PC-9 (cell line): Measurements from ENCODE around the gene MYLK. TPM values are rescaled to one million over a fixed set of nuclear protein-coding genes. Genes with fewer than 3 reads are reported as not detected.
A peak's percentile ranks its signal among the peaks of the same experiment; 100 is the strongest.
"Not testable (repeated sequence)": the region's sequence is repeated elsewhere in the genome, so short reads cannot be mapped to it uniquely, and the experiment has no call there.

Experiments
- BruUV-seq: library from RNA; stranded (reverse); fragments of 400-500 nt; replicated peaks from 2 replicates; lab custom pipeline; 2021; lab: Mats Ljungman, UMichigan
- CTCF ChIA-PET: fragments of 300-600 bp; sonication (Branson Sonifier 250); formaldehyde crosslinking; loops from one replicate; lab custom pipeline; 2022; ENCODE audit warnings: antibody characterized with exemption; lab: Charles Lee
- POLR2A ChIA-PET: fragments of 300-600 bp; sonication (Branson Sonifier 250); formaldehyde crosslinking; loops from one replicate; lab custom pipeline; 2022; ENCODE audit warnings: antibody characterized with exemption; ENCODE audit not compliant: unreplicated experiment; lab: Charles Lee
- DNase-seq, 2 experiments: peaks; one replicate each; pipeline versions ENCODE4 v3.0.0 to v3.0.0-alpha.2; 2015 to 2022; ENCODE audit warnings: mixed read lengths in 1 of 2
- H2AFZ ChIP-seq: fragments of 200-600 bp; sonication (generic); 2 replicates; pipeline ENCODE4 v1.8.1; 2017; ENCODE audit warnings: antibody characterized with exemption
- H3F3A ChIP-seq: fragments of 200-600 bp; sonication (generic); 2 replicates; pipeline ENCODE4 v1.8.1; 2017; ENCODE audit warnings: antibody characterized with exemption, mild to moderate bottlenecking, low read depth; ENCODE audit not compliant: insufficient read depth
- H3K27ac ChIP-seq: fragments of 200-600 bp; sonication (generic); 2 replicates; pipeline ENCODE4 v1.6.1; 2016; ENCODE audit warnings: mixed run types
- H3K27me3 ChIP-seq: fragments of 200-600 bp; sonication (generic); 2 replicates; pipeline ENCODE4 v1.6.1; 2016; ENCODE audit warnings: low read depth, mixed run types; ENCODE audit not compliant: insufficient read depth
- H3K36me3 ChIP-seq: fragments of 200-600 bp; sonication (generic); 2 replicates; pipeline ENCODE4 v1.6.1; 2016; ENCODE audit warnings: low read depth, mixed run types
- H3K4me1 ChIP-seq: fragments of 200-600 bp; sonication (generic); replicated peaks from 2 replicates; pipeline ENCODE4 v1.6.1; 2016; ENCODE audit warnings: mixed run types; ENCODE audit not compliant: insufficient read depth
- H3K4me2 ChIP-seq: fragments of 200-600 bp; sonication (generic); 2 replicates; pipeline ENCODE4 v1.6.1; 2017; ENCODE audit warnings: mixed run types
- H3K4me3 ChIP-seq: fragments of 200-600 bp; sonication (generic); 2 replicates; pipeline ENCODE4 v1.6.1; 2016; ENCODE audit warnings: mixed run types
- H3K79me2 ChIP-seq: fragments of 200-600 bp; sonication (generic); 2 replicates; pipeline ENCODE4 v1.6.1; 2017; ENCODE audit warnings: low read depth, mixed run types
- H3K9me2 ChIP-seq: fragments of 200-600 bp; sonication (generic); 2 replicates; pipeline ENCODE4 v1.8.1; 2017; ENCODE audit warnings: mild to moderate bottlenecking; ENCODE audit not compliant: insufficient read depth
- H3K9me3 ChIP-seq: fragments of 200-600 bp; sonication (generic); 2 replicates; pipeline ENCODE4 v1.8.1; 2016; ENCODE audit warnings: low read depth; ENCODE audit not compliant: insufficient read depth
- H4K20me1 ChIP-seq: fragments of 200-600 bp; sonication (generic); 2 replicates; pipeline ENCODE4 v1.8.1; 2017; ENCODE audit not compliant: insufficient read depth
- EZH2 ChIP-seq: fragments of 200-600 bp; sonication (generic); IDR thresholded peaks from 2 replicates; pipeline ENCODE4 v1.8.0; 2017; ENCODE audit warnings: antibody characterized with exemption, low read depth
- intact Hi-C: fragments of 100-400 bp; cut with micrococcal nuclease; formaldehyde crosslinking; loops from one replicate; pipeline ENCODE4 v1.10.0; 2022; ENCODE audit not compliant: unreplicated experiment
- total RNA-seq: library from RNA; stranded (reverse); gene quantifications from 2 replicates; pipeline ENCODE4 v1.2.3, GENCODE V29; 2021
- TF ChIP-seq, protein P1 (sequence below): fragments of 200-600 bp; sonication (generic); conservative IDR thresholded peaks from 2 replicates; pipeline ENCODE4 v1.6.1; 2017; ENCODE audit warnings: mixed run types, antibody characterized with exemption, mild to moderate bottlenecking, moderate library complexity

MYLK gene
- total RNA-seq, 1 experiment from 2014 or later = 0.72 TPM

- Histone ChIP-seq H3F3A (peaks cover 22% of the 10 kb centered on the region; the same call in 1 of the 2 replicates), H3K27ac (peak overlapping the region; percentile 89), H3K79me2 (no peaks in the 10 kb centered on the region), H3K4me2 (peak overlapping the region; percentile 64), H3K27me3 (no peaks in the 10 kb centered on the region), H3K9me3 (no peaks in the 10 kb centered on the region), H3K36me3 (no peaks in the 10 kb centered on the region), H3K4me1 (peaks cover 46% of the 10 kb centered on the region), H3K9me2 (0 out of 2 replicates have a peak, but pooled peaks cover 3% of the 10 kb centered on the region), H4K20me1 (no peaks in the 10 kb centered on the region), H3K4me3 (no peak overlapping the region), H2AFZ (no peak overlapping the region)
- TF ChIP-seq, protein P1, sequence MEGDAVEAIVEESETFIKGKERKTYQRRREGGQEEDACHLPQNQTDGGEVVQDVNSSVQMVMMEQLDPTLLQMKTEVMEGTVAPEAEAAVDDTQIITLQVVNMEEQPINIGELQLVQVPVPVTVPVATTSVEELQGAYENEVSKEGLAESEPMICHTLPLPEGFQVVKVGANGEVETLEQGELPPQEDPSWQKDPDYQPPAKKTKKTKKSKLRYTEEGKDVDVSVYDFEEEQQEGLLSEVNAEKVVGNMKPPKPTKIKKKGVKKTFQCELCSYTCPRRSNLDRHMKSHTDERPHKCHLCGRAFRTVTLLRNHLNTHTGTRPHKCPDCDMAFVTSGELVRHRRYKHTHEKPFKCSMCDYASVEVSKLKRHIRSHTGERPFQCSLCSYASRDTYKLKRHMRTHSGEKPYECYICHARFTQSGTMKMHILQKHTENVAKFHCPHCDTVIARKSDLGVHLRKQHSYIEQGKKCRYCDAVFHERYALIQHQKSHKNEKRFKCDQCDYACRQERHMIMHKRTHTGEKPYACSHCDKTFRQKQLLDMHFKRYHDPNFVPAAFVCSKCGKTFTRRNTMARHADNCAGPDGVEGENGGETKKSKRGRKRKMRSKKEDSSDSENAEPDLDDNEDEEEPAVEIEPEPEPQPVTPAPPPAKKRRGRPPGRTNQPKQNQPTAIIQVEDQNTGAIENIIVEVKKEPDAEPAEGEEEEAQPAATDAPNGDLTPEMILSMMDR = no peak
- TF ChIP-seq EZH2 = no peak
- POLR2A ChIA-PET = no interaction called here
- DNase-seq = peak in 1 of 2 experiments; percentile 48
- CTCF ChIA-PET = interaction anchor here (0.6 kb wide), 2 partner anchors 34 to 47 kb away, joined by 3 to 5 read pairs; no protein-coding TSS in a partner anchor
- BruUV-seq = no TSS peak
- intact Hi-C loops = no loop called here
Measured at GRCh38 chr3:123618076-123618708, 265.9 kb downstream of the MYLK start.

- H2AFZ ChIP-seq = no peak overlapping the region
- no peaks in the 10 kb centered on the region for H4K20me1 ChIP-seq
- H3K4me3 ChIP-seq = no peak overlapping the region
- CTCF ChIA-PET = no interaction called here
- no peak for DNase-seq
- no TSS peak for BruUV-seq
- H3K79me2 ChIP-seq = no peaks in the 10 kb centered on the region
- intact Hi-C loops = no loop called here
- H3K4me1 ChIP-seq = peaks cover 30% of the 10 kb centered on the region
- no peaks in the 10 kb centered on the region for H3K27me3 ChIP-seq
- no peak overlapping the region for H3K27ac ChIP-seq
- no peaks in the 10 kb centered on the region for H3K36me3 ChIP-seq
- H3K4me2 ChIP-seq = no peak overlapping the region
- 0 out of 2 replicates have a peak, but pooled peaks cover 3% of the 10 kb centered on the region for H3K9me2 ChIP-seq
- TF ChIP-seq EZH2 = no peak
- TF ChIP-seq, protein P1 = no peak
- no peaks in the 10 kb centered on the region for H3K9me3 ChIP-seq
- POLR2A ChIA-PET = no interaction called here
- H3F3A ChIP-seq = peaks cover 22% of the 10 kb centered on the region; the same call in 1 of the 2 replicates
Measured at GRCh38 chr3:123616593-123616992, 267.5 kb downstream of the MYLK start.

DNA sequence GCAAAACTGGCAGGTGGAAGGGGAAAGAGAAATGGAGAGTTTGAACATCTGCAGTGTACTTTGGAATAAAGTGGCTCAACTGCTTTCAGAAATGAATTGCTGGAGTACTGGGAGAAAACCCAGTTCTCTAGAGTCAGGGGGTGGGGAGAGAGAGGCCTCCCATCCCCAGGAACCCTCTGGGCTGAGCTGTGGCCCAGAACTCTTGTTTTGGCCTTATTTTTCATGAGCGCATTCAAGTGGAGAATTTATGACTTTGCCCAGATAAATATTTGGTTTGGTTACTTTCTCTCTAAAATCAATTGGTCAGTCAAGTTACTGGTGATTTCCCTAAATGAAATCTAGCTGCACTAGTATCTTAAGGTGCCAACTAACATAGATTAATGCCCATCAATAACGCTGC is 270.6 kb downstream of the MYLK start:
- no TSS peak for BruUV-seq
- Histone ChIP-seq H3K9me3 (no peaks in the 10 kb centered on the region), H3K27ac (no peak overlapping the region), H3K79me2 (no peaks in the 10 kb centered on the region), H3K9me2 (peaks cover 3% of the 10 kb centered on the region; the same call in 1 of the 2 replicates), H2AFZ (no peak overlapping the region), H3K4me3 (no peak overlapping the region), H3K27me3 (no peaks in the 10 kb centered on the region), H3F3A (peaks cover 7% of the 10 kb centered on the region; the same call in 1 of the 2 replicates), H3K4me2 (no peak overlapping the region), H3K4me1 (peaks cover 17% of the 10 kb centered on the region), H3K36me3 (no peaks in the 10 kb centered on the region), H4K20me1 (no peaks in the 10 kb centered on the region)
- ChIA-PET POLR2A (no interaction called here), CTCF (no interaction called here)
- intact Hi-C loops = no loop called here
- DNase-seq = no peak
- TF ChIP-seq, protein P1 = no peak
- TF ChIP-seq EZH2 = no peak

DNA sequence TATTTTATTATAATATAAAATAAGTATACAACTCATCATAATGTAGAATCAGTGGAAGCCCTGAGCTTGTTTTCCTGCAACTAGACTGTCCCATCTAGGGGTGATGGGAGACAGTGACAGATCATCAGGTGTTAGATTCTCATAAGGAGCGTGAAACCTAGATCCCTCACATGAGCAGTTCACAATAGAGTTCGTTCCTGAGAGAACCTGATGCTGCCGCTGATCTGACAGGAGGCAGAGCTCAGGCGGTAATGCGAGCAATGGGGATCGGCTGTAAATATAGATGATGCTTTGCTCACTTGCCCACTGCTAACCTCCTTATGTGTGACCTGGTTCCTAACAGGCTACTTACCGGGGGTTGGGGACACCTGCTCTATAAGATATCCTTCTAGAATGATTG is 272.5 kb downstream of the MYLK start:
- CTCF ChIA-PET = not testable (repeated sequence)

More for the DNA sequence above, 272.5 kb downstream of the MYLK start:
- H4K20me1 ChIP-seq, DNase-seq, H3K4me3 ChIP-seq, H3K4me1 ChIP-seq, BruUV-seq, H3K27me3 ChIP-seq, H3K79me2 ChIP-seq, H2AFZ ChIP-seq, H3K9me2 ChIP-seq, H3K4me2 ChIP-seq, H3K9me3 ChIP-seq, H3F3A ChIP-seq, POLR2A ChIA-PET, intact Hi-C loops, H3K27ac ChIP-seq, H3K36me3 ChIP-seq: not testable (repeated sequence)
